Cardiac fibroblast (primary cell): ENCODE measurements around the gene CNTNAP2.

Experiments
- DNase-seq, 2 donors: peaks; one replicate each; pipeline versions ENCODE4 v3.0.0 to v3.0.0-alpha.2; 2010; ENCODE audit warnings: low read depth in 2 of 2
- H3K4me3 ChIP-seq, 2 donors: replicated peaks in 1 of 2; 1 replicate in 1 of 2; 2 replicates in 1 of 2; pipeline ENCODE4 v1.5.1; 2011; ENCODE audit warnings: low read depth in 2 of 2, low read length in 2 of 2, mild to moderate bottlenecking in 2 of 2, moderate library complexity in 1 of 2
- TF ChIP-seq, protein P1 (sequence below): IDR thresholded peaks from one replicate; pipeline ENCODE4 v1.5.1; 2011; ENCODE audit warnings: low read depth, mild to moderate bottlenecking, low read length, inconsistent platforms

CNTNAP2 gene

DNA sequence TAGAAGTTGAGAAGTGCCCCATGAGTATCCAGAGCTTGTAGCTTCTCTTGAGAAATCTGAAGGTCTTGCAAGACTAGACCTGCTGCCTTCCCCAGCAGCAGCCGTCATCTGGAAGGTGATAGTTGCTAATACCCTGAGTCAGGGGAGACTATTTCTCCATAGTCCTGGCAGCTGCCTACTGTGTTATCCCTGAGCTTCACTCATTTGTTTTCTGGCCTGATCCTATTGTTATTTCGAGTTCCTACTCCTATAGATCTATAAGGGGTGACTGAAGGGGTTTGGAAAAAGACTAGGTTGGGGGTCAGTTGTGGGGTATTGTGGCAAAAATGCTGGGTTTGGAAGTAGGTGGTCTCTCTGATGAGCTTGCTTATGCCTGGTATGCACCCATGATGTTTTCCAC is 297.8 kb downstream of the CNTNAP2 start:
- DNase-seq: no peak
- no peak overlapping the region for H3K4me3 ChIP-seq
- TF ChIP-seq, protein P1, sequence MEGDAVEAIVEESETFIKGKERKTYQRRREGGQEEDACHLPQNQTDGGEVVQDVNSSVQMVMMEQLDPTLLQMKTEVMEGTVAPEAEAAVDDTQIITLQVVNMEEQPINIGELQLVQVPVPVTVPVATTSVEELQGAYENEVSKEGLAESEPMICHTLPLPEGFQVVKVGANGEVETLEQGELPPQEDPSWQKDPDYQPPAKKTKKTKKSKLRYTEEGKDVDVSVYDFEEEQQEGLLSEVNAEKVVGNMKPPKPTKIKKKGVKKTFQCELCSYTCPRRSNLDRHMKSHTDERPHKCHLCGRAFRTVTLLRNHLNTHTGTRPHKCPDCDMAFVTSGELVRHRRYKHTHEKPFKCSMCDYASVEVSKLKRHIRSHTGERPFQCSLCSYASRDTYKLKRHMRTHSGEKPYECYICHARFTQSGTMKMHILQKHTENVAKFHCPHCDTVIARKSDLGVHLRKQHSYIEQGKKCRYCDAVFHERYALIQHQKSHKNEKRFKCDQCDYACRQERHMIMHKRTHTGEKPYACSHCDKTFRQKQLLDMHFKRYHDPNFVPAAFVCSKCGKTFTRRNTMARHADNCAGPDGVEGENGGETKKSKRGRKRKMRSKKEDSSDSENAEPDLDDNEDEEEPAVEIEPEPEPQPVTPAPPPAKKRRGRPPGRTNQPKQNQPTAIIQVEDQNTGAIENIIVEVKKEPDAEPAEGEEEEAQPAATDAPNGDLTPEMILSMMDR: no peak

DNA sequence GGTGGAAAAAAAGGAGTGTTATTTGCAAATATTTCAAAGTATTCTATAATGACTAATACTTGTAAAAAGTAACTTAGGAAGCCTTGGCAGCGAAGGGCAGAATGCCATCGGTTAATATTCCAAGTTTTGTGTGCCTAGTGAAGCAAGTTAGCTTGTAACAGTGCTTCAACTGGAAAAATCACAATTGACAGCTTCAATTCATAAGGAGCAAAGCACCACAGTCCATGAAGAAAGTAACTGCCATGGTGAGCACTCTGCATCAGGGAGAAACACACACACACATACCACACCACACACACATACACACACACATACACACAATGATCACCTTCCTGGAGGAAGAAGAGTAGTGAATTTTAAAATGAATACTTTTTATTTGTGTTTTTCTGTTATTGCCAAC is 298.3 kb downstream of the CNTNAP2 start:
- TF ChIP-seq, protein P1: no peak
- DNase-seq: no peak
- no peak overlapping the region for H3K4me3 ChIP-seq

DNA sequence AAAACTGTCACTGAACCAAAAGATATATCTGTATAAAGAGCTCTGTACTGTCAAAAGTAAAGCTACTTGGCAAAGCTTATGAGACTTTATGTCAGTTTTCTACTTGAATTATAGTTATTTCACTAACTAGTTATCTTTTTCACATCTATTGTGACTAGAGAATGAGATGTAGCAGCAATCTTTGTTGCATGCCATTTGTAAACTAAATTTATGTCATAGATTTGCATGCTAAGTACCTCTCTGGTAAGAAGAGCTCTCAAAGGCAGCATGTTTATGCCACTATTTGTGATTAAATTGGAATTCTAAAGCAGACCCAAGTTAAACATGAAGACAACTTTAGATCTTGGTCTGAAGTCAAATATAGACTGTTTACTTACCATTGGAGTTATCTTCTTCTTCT is 300.6 kb downstream of the CNTNAP2 start:
- DNase-seq: no peak
- TF ChIP-seq, protein P1: no peak
- no peak overlapping the region for H3K4me3 ChIP-seq

DNA sequence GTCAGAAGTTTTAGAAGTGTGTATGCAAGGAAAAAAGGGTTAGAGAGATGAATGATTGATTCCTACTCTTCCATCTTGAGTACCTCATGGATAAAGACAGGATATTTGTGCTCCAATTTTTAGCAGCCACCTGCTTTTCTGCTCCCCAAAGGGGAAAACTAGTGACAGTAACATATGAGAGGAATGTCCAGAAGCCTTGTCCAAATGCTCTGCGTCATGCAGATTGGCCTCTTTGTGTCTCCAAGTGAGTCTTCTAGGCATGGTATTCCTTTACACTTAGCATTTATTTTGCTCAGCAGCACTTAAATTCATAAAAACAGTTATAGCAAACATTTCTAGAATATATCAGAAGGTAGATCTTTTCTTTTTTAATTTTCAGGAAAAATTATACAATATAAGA is 306.8 kb downstream of the CNTNAP2 start:
- H3K4me3 ChIP-seq: no peak overlapping the region
- DNase-seq: no peak
- TF ChIP-seq, protein P1: no peak

DNA sequence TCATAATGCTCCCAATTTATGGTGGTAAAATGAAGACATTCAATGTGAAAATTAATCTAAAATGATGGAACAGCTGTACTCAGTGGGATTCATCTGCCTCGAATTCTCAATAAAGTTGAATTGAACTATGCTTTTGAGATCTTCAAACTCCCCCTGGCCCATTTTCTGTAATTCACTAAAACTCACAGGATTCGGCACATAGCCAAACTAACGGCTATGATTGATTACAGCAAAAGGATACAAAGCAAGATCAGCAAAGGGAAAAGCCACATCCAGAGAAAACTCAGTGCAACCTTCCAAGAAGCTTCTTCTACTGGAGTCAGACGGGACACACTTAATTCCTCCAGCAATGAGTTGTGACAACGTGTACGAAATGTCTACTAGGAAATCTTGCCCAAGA is 307.5 kb downstream of the CNTNAP2 start:
- TF ChIP-seq, protein P1: no peak
- no peak overlapping the region for H3K4me3 ChIP-seq
- no peak for DNase-seq

DNA sequence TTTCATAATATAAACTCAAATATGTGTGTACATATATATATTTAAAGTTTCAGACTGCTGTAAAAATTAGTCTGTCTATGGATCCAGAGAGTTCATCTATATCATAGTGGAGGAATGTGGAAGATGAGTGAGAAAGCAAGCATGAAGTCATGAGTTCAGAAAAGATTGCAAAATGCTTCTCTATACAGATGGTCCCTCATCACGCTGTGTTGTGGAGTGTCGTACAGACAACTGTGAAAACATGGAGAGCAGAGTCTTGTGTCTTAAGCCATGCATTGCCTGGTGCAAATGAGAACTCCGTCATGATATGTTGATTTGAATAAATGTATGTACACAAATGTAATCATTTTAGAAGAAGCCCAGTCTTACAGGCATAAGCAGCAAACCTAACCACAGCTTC is 316.9 kb downstream of the CNTNAP2 start:
- no peak overlapping the region for H3K4me3 ChIP-seq
- DNase-seq: no peak
- TF ChIP-seq, protein P1: no peak

DNA sequence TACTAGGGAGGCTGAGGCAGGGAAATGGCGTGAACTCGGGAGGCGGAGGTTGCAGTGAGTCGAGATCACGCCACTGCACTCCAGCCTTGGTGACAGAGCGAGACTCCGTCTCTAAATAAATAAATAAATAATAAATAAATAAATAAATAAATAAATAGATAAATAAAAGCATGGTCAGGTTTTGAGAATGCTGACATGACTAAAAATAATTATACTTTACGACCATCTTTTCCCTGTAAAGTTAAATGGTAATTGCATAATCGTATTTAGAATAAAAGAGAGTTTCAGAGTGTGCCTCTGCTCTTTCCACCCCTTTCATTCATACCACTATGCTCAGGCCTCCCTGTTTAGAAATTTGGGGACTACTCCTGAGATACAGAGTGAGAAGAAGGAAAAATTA is 326.5 kb downstream of the CNTNAP2 start:
- no peak for DNase-seq
- TF ChIP-seq, protein P1: no peak
- no peak overlapping the region for H3K4me3 ChIP-seq
